22Rv1 (cell line): Measurements from ENCODE around the gene ARHGAP8.

ENCODE experiments used
- CTCF ChIP-seq: fragments of 450-650 bp; IDR thresholded peaks from 2 replicates; pipeline ENCODE4 v1.5.1; 2017; ENCODE audit warnings: mild to moderate bottlenecking
- ZFX ChIP-seq: fragments of 450-650 bp; IDR thresholded peaks from 2 replicates; pipeline ENCODE4 v1.6.1; 2017; ENCODE audit warnings: antibody characterized with exemption, borderline replicate concordance

- no peak for TF ChIP-seq CTCF
- no peak for TF ChIP-seq ZFX
Observed at GRCh38 chr22:44706488-44706887, 45.9 kb upstream of the ARHGAP8 start.
